ENCODE data around the gene PCDH1.
A peak's percentile ranks its signal among the peaks of the same experiment; 100 is the strongest.
"Not testable (repeated sequence)": the region's sequence is repeated elsewhere in the genome, so short reads cannot be mapped to it uniquely, and the experiment has no call there.

PCDH1 gene

GRCh38 chr5:141878186-141878710 is at the start of gene PCDH1:
Gene PCDH1, minus strand, starts transcription at chr5:141878410. Its CDS starts 148 bp downstream, at chr5:141878262.
- no peak within 1 kb of the TSS for H3K27ac Mint-ChIP-seq

DNA sequence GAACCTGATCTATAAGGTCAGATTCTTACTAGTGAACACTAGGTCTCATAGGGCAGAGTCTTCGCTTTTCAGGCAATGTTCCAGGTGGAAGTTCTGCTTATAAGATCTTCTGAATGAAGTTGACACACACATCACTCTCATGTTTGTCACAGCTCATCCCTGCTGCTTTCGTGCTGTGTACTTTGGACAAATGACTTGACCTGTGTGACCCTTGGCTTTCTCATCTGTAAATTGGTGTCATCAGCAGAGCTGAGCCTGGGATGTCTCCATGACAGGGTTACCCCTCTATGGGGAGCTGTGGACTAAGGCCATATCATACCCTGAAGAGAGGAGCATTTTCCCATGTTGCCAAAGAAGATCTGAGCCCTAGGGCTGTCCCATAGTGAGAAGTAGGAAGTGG is 48.2 kb upstream of the PCDH1 start:
- peaks cover 59% of the 10 kb centered on the region for H3K36me3 Mint-ChIP-seq (ENCODE audit: low read depth)
- H3K27ac Mint-ChIP-seq, result no peak overlapping the region

More at GRCh38 chr5:141878186-141878710, at the start of gene PCDH1:
- no peaks in the 10 kb centered on the region for H3K9me3 Mint-ChIP-seq
- H3K4me1 Mint-ChIP-seq (ENCODE audit: low read depth), result peaks cover 20% of the 10 kb centered on the region
- H3K36me3 Mint-ChIP-seq (ENCODE audit: low read depth), result no peaks in the 10 kb centered on the region
- peak within 1 kb of the TSS; percentile 79 for H3K4me3 Mint-ChIP-seq
- H3K27me3 Mint-ChIP-seq, result peaks cover 69% of the 10 kb centered on the region

GRCh38 chr5:141923448-141924313 is 45.5 kb upstream of the PCDH1 start, which contains the start of gene DELE1:
Gene DELE1, plus strand, starts transcription at chr5:141923871. Its CDS starts 71 bp downstream, at chr5:141923942.
- Mint-ChIP-seq H3K4me3 (peak within 1 kb of the TSS; percentile 91), H3K27ac (peak within 1 kb of the TSS; percentile 90), H3K9me3 (no peaks in the 10 kb centered on the region), H3K27me3 (no peaks in the 10 kb centered on the region), H3K4me1 (ENCODE audit: low read depth) (peaks cover 21% of the 10 kb centered on the region), H3K36me3 (ENCODE audit: low read depth) (peaks cover 36% of the 10 kb centered on the region)

More for the DNA sequence above, 48.2 kb upstream of the PCDH1 start:
- H3K4me3 Mint-ChIP-seq, result no peak overlapping the region
- H3K27me3 Mint-ChIP-seq, result no peaks in the 10 kb centered on the region
- no peaks in the 10 kb centered on the region for H3K9me3 Mint-ChIP-seq
- peaks cover 21% of the 10 kb centered on the region for H3K4me1 Mint-ChIP-seq (ENCODE audit: low read depth)

- Mint-ChIP-seq H3K4me1 (ENCODE audit: low read depth) (peaks cover 21% of the 10 kb centered on the region), H3K36me3 (ENCODE audit: low read depth) (peaks cover 29% of the 10 kb centered on the region)
Observed at GRCh38 chr5:141922827-141923447, 44.7 kb upstream of the PCDH1 start.

DNA sequence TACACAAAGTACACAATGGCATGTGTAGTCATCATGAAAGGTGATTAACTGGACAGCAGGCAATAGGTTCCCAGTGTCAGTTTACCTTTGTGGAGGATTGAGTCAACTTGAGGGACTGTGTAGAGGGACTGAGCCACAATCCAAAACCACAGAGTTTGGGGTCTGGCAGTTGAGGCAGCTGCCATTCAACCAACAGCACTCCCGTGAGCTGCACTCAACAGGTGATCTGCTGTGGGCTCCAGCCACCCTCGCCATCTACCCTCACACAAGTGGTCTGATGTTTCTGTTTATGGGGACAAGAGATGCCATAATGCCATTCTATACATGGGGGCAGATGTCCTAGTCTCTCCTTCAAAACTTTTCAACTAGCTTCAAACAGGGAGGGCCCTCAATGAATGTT is 42.6 kb upstream of the PCDH1 start:
- peaks cover 13% of the 10 kb centered on the region for H3K36me3 Mint-ChIP-seq (ENCODE audit: low read depth)
- H3K9me3 Mint-ChIP-seq, result no peaks in the 10 kb centered on the region
- H3K27me3 Mint-ChIP-seq, result peaks cover 6% of the 10 kb centered on the region
- H3K4me1 Mint-ChIP-seq (ENCODE audit: low read depth), result peaks cover 21% of the 10 kb centered on the region
- no peak overlapping the region for H3K27ac Mint-ChIP-seq
- H3K4me3 Mint-ChIP-seq, result no peak overlapping the region

More at GRCh38 chr5:141922827-141923447, 44.7 kb upstream of the PCDH1 start:
- not testable (repeated sequence) for H3K27me3 Mint-ChIP-seq, H3K9me3 Mint-ChIP-seq
- H3K4me3 Mint-ChIP-seq, result peak overlapping the region; percentile 91
- H3K27ac Mint-ChIP-seq, result peak overlapping the region; percentile 90

DNA sequence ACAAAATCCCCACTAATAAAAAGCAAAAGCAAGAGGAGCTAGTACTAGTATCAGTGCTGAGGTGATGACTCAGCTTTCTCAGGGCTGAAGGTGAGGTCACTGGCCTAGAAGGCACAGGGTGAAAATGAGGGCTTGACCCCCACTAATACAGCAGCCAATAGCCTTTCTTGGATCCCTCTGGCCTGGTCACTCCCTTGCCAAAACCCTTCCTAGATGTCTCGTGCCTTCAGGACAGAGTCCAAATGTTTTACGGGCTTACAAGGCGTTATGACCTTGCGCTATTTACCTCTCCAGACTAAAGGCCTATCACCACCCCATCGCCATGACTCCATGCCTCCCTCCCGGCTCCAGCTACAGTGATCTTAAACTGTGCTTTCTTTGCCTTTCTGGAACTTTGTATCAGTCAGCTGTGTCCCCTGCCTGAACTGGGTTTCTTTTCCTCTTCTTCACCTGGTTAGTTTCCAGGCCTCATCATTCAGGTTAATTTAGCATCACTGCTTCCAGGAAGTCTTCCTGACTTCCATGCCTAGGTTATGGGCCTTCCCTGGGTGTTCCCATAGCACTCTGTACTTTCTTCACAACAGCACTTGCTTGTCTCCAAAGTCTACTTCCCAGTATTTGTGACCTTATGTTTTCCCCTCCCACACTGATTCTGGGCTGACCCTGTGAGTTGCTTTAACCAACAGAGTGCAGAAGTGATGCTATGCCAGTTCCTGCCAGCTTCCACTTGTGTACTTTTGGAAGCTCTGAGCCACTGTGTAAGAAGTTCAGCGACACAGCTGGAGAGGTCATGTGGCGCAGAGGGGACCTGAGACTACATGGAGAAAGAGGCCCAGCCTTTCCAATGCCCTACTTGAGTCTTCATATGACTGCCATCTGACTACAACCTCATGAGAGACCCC is 41.3 kb upstream of the PCDH1 start:
- Mint-ChIP-seq H3K9me3 (no peaks in the 10 kb centered on the region), H3K36me3 (ENCODE audit: low read depth) (peaks cover 7% of the 10 kb centered on the region), H3K27me3 (peaks cover 14% of the 10 kb centered on the region), H3K4me3 (no peak overlapping the region), H3K4me1 (ENCODE audit: low read depth) (peaks cover 15% of the 10 kb centered on the region), H3K27ac (no peak overlapping the region)

GRCh38 chr5:141917760-141918159 is 39.5 kb upstream of the PCDH1 start:
- Mint-ChIP-seq H3K27me3 (peaks cover 26% of the 10 kb centered on the region), H3K4me1 (ENCODE audit: low read depth) (peaks cover 13% of the 10 kb centered on the region), H3K4me3 (no peak overlapping the region), H3K27ac (no peak overlapping the region), H3K36me3 (ENCODE audit: low read depth) (no peaks in the 10 kb centered on the region), H3K9me3 (no peaks in the 10 kb centered on the region)

DNA sequence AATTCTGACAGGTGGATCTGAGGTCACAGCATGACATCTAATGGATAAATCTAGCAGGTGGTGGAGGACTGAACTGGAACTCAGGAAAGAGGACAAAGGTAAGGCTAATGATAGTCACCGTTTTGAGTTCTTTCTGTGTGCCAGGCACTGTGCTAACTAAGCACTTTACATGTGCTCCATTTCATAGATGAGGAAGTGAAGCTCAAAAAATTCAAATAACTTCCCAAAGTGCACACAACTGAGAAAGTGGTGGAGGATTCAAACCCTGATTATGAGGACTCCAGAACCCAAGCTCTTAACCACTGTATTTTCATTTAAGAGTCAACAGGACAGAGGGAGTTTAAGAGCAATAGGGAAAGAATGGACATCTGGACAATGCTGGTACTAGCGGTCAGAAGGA is 38.3 kb upstream of the PCDH1 start:
- no peak overlapping the region for H3K27ac Mint-ChIP-seq
- peaks cover 12% of the 10 kb centered on the region for H3K4me1 Mint-ChIP-seq (ENCODE audit: low read depth)
- H3K9me3 Mint-ChIP-seq, result no peaks in the 10 kb centered on the region
- H3K27me3 Mint-ChIP-seq, result peaks cover 31% of the 10 kb centered on the region
- H3K36me3 Mint-ChIP-seq (ENCODE audit: low read depth), result no peaks in the 10 kb centered on the region
- H3K4me3 Mint-ChIP-seq, result no peak overlapping the region

- Mint-ChIP-seq H3K27ac (no peak overlapping the region), H3K4me3 (no peak overlapping the region), H3K9me3 (no peaks in the 10 kb centered on the region), H3K27me3 (peaks cover 31% of the 10 kb centered on the region), H3K4me1 (ENCODE audit: low read depth) (peaks cover 12% of the 10 kb centered on the region), H3K36me3 (ENCODE audit: low read depth) (no peaks in the 10 kb centered on the region)
Observed at GRCh38 chr5:141915881-141916336, 37.7 kb upstream of the PCDH1 start.

DNA sequence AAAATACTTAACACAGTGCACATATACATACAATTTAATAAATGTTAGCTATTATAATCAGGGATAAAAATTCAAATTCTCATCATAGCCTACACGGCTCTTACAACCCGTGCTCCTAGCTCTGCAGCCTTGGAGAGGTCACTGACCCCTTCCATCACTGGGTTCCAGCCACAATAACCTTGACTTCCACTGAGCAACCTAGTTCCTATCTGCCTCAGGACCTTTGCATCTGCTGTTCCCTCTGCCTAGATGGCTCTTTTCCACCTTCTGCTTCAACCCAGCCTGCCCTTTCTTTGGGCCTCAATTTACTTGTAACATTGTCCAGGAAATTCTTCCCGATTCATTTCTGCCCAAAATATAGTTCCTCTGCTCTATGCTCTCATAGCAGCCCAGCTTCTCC is 36.6 kb upstream of the PCDH1 start:
- no peak overlapping the region for H3K4me3 Mint-ChIP-seq

DNA sequence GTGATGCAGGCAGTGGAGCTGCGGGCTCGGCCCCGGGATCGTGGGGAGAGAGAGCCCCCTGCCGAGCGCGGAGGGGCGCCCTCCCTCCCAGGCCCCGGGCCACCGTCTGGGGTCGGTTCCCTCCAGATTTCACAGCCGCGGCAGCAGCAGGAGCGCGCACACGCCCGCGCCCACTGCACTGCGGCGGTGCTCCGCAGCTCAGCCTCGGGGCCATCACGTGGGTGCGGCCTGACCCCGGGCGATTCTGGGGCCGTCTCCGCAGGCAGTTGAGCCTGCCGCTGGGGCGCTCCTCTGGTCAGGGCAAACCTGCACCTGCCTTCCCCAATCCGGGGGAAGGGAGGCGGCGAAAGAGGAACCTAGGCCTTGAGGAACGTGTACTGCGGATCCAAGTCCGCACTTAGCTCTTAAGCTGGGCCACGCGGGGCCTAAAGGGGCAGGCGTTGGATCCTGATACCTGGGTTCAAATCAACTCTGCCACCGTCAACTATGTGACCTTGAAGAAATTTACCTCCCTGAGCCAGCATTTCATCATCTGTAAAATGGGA is 36.1 kb upstream of the PCDH1 start:
- H3K9me3 Mint-ChIP-seq, result no peaks in the 10 kb centered on the region
- H3K27me3 Mint-ChIP-seq, result peaks cover 32% of the 10 kb centered on the region
- H3K4me1 Mint-ChIP-seq (ENCODE audit: low read depth), result peaks cover 12% of the 10 kb centered on the region

More for the DNA sequence above, 36.6 kb upstream of the PCDH1 start:
- H3K27me3 Mint-ChIP-seq, result peaks cover 31% of the 10 kb centered on the region
- H3K4me1 Mint-ChIP-seq (ENCODE audit: low read depth), result peaks cover 12% of the 10 kb centered on the region
- H3K36me3 Mint-ChIP-seq (ENCODE audit: low read depth), result no peaks in the 10 kb centered on the region
- H3K9me3 Mint-ChIP-seq, result no peaks in the 10 kb centered on the region
- no peak overlapping the region for H3K27ac Mint-ChIP-seq

DNA sequence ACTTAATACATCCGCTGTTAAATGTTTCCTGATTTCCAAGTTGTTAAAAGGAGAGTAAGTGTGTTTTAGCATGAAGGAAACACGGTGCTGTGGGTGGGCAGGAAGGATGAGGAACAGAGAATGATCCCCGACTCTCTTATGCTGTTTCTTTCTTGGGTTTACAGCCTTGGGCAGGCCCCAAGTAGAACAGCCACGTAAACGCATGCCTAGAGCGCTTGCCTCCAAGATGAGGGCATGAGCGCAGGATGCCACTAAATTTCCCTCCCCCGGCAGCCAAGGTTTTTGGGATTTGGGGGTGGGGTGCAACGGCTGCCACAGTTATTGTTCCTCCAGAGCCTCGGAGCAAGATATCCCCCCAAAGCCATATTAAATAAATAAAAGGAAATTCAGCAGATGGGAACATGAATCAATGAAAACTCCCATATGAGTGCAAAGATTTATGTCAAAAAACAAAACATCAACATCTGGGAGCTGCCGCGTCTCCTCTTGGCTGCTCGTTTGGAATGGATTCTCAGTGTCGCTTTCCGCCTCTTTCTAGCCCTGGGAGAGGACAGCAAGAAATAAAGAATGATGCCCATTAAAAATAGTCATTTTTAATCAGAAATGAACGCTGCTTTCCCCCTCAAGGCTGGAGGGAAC is 35.5 kb upstream of the PCDH1 start:
- H3K4me3 Mint-ChIP-seq, result peak overlapping the region; percentile 43

More for the DNA sequence above, 36.1 kb upstream of the PCDH1 start:
- H3K27ac Mint-ChIP-seq, result no peak overlapping the region
- peak overlapping the region; percentile 43 for H3K4me3 Mint-ChIP-seq
- no peaks in the 10 kb centered on the region for H3K36me3 Mint-ChIP-seq (ENCODE audit: low read depth)

GRCh38 chr5:141910271-141910673 is 32.1 kb upstream of the PCDH1 start:
- Mint-ChIP-seq H3K27ac (no peak overlapping the region), H3K4me1 (ENCODE audit: low read depth) (peaks cover 22% of the 10 kb centered on the region), H3K4me3 (no peak overlapping the region), H3K9me3 (no peaks in the 10 kb centered on the region), H3K27me3 (peaks cover 30% of the 10 kb centered on the region), H3K36me3 (ENCODE audit: low read depth) (no peaks in the 10 kb centered on the region)

More for the DNA sequence above, 35.5 kb upstream of the PCDH1 start:
- Mint-ChIP-seq H3K9me3 (no peaks in the 10 kb centered on the region), H3K27me3 (peaks cover 36% of the 10 kb centered on the region), H3K36me3 (ENCODE audit: low read depth) (no peaks in the 10 kb centered on the region), H3K4me1 (ENCODE audit: low read depth) (peaks cover 18% of the 10 kb centered on the region), H3K27ac (no peak overlapping the region)
